Stimulated activated CD4-positive, alpha-beta T cell treated with anti-CD3 and anti-CD28 coated beads, Interleukin-2, amount 100 ng/mL, for 24 hours (primary cell): Measurements from ENCODE around the gene PIP4K2B.
A peak's percentile ranks its signal among the peaks of the same experiment; 100 is the strongest.
"Not testable (repeated sequence)": the region's sequence is repeated elsewhere in the genome, so short reads cannot be mapped to it uniquely, and the experiment has no call there.

ENCODE experiments used
- DNase-seq, 2 donors: peaks; one replicate each; pipeline ENCODE4 v3.0.0-alpha.2; 2020

Gene PIP4K2B

DNA sequence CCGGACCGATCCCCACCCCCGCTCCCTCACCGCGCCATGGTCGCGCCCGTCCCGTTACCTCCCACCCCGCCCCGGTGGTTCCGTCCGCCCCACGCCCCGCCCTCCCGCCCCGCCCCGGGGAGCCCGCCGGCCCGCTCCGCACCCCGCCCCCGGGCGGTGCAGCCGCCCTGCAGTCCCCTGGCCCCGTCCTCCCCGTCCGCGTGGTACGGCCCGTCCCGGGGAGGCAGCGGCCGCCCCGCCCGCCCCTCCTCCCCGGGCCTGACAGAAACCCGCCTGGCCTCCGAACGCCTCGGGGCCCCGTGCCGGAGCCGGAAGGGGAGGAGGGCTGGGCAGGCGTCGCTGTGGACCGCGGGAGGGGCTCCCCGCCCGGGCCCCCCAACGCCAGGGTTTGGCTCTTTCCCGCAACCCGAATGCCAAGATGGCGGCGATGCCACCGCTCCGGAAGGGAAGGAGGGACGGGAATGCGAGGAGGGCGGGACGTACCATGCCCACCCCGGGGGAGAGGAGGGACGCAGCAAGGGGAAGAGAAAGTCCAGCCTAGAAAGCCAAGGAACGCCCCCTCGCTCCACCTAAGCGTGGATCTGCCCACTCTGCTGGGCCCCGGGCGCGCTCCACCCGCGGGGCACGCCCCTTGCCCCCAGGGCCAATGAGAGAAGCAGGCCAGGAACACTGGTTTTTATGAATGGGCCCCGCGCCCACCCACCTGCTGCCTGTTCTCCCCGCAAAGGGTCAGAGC lies at the start of gene PIP4K2B:
TSS of gene PIP4K2B (minus strand) at position 56 of the 736 bp plus-strand sequence. CDS start 132 bp downstream, outside the sequence.
- peak; percentile 85 to 91 for DNase-seq

DNA sequence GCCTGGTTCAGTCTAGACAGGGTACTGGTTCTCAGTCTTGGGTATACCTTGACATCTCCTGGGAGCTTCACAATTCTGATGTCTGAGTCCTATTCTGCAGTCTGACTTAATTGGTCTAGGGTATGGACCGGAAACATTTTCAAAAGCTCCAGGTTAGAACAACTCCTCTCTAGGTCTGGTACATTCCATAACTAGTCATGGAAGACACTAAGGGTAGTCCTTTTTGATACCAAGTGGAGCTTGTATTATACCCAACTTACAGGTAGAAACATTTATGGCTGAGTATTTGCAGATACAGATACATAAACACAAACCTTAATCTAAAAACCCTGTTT lies 49.2 kb upstream of the PIP4K2B start:
- no peak for DNase-seq

DNA sequence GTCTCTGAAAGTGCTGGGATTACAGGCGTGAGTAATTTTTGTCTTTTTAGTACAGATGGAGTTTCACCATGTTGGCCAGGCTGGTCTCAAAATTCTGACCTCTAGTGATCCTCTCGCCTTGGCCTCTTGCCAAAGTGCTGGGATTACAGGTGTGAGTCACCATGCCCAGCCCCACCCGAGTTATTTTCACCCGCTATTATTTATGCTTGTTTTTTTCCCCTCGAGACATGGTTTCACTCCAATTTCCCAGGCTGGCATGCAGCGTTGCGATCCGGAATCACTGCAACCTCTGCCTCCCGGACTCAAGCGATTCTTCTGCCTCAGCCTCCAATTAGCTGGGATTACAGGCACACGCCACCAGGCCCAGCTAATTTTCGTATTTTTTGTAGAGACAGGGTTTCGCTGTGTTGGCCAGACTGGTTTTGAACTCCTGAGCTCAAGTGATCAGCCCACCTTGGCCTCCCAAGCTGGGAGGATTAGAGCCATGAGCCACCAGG lies 45.0 kb upstream of the PIP4K2B start:
- DNase-seq, result no peak

DNA sequence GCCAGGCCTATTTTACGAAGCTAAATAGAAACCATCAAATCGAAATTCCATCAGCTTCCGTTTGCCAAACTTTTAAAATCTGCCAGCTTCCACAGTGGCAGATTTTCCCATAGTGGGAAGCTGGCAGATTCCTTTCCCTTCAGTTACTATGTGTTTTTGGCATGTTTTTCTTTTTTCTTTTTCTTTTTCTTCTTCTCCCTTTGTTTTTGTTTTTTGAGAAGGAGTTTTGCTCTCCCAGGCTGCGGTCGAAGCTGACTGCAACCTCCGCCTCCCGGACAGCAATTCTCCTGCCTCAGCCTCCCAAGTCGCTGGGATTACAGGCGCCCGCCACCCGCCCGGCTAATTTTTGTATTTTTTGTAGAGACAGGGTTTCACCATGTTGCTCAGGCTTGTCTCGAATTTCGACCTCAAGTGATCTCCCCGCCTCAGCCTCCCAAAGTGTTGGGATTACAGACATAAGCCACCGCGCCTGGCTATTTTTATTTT lies 26.4 kb upstream of the PIP4K2B start:
- DNase-seq, result no peak

DNA sequence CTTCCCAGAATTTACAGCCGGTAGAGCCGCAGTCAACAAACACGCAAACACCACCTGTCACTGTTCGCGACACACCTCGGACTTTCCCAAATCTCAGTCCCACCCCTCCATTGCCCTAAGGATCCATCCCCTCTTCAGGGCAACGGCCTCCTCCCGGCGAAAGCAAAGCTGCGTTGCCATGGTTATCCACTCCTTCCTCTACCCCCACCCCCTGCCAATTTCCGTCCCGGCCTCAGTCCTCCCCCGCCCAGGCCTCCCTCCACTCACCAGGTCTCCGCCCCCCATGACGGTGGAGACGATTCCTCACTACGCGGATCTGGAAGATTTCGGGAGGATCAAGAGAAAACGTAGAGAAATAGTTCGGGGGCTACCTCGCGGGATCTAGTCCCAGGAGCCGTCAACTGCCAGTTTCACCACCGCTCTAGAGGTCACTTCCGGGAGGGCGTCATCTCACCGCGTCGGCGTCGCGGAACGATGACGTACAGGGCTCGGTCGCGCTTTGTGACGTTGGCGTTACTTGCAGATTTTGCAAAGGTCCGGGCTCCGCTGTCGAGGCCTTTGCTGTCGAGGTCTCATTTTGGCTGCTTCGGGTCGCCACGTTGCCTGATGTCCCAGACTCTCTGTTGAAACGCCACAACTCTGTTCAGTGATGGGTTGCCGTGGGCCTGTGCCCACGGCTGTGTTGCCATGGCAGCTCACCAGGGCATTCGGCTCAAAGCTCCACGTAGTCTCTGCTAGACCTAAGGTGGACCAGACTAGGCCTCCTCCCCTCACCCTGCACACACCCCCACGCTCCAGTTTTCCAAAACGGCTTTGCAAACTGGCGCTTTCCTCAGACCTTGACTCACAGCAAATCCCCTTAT lies 25.8 kb upstream of the PIP4K2B start, which contains the start of gene CWC25:
TSS of gene CWC25 (minus strand) at position 423 of the 863 bp plus-strand sequence. CDS start at position 285, 138 bp downstream.
- peak; percentile 96 to 97 for DNase-seq

DNA sequence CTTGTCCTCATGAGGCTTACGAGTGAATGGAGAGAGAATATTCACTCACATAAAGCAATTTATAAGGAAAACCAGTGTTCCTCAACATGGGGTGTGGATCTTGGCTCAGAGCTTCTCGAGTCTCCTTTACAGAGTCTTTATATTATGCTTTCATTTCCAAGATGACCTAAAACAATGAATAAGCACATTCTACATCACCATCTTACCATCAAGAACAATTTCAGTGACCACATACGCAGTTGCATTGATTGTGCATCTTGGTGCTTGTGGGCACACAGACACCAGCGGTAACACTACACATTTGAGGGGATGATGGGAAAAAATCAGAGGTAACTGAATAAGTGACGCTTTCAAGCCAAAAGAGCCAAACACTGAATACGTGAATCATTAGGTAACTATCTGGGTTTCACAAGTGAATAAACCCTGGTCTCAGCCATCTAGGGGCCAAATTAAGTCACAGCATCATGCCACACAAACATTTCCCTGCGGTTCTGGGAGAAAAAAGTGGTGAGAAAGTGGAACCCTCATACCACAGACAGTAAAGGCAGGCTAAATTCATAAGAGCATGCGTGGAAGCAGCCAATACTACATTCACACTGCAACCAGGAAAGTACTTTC lies 16.3 kb upstream of the PIP4K2B start:
- peak in 1 of 2 donors; percentile 36 for DNase-seq

DNA sequence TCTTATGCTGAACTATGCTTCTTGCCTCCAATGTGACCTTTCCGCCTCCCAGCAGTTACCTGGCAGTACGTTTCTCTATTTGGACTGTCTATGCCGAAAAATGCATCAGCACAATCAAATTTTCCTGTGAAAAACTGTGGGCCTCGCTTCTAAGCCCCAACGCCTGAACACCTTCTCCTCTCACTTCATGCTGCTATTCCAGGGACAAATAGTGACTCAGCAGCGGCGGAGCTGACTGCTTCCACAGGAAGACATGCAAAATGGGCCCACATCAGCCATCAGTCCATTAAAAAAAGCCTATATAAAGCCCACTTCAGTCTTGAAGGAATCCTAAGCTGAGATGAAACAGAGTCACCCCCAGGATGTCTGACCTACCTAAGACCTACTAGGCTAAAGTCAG lies 10.5 kb upstream of the PIP4K2B start:
- DNase-seq, result no peak

DNA sequence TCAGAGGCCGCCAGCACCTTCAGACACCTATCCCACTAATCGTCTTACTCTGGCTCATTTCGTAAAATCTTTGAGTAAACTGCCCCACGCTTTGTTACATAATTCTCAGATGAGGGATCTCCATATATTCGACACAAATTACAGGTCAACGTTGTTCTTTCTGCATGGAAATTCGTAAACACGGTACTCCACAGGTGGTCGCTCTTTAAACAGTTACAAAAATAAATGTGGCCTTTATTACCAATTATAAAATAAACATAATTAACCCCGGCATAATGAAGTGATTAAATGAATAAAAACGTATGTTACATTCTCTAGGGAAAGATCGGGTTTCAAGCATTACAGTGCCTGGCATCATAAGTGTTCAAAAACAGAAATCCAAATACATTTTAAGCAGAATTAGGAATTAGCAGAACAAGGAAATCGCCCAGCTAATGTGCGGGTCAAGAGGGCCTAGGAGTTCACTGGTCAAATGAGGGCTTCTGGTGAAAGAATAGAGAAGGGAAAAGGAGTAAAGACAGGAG lies 943 bp upstream of the PIP4K2B start:
- no peak for DNase-seq

DNA sequence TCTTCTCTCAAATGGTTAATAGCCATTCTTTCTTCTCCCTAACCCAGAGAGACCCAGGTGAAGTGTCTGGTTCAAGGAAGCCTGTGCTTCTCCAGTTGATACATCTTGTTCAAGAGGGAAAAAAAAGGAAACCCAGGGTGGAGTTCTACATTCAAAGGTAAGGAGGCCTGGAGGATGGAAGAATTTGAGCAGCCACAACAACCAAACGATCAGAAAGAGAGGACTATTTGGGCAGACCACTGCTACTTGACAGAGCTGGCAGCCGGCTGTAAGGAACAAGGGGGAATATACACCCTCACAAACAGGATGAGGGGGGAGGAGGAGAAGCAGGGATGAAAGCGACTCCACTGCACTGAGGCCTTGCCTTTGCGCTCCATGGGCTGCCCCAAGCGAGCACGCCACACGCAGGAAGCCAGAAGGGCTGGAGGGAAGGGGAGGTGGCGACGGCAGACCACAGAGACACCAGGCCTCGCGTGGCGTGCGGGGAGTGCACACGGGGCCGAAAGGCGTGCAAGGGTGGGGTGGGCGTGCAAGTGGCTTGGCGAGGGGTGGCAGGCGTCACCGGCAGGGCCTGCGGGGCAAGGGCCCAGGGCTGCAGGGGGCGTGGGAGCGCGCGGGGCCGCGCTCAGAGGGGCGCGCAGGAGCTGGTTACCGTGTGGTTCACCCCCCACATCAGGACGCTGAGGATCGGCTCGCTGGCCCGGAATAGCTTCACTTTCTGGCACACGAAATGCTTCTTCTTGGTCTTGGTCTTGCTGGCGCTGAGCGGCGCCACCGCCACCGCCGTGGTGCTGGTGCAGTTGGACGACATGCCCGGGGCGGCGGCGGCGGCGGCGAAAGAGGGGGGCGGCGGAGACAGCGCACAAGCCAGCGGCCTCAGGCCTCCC lies 499 bp downstream of the PIP4K2B start:
- DNase-seq, result peak; percentile 55 to 58

DNA sequence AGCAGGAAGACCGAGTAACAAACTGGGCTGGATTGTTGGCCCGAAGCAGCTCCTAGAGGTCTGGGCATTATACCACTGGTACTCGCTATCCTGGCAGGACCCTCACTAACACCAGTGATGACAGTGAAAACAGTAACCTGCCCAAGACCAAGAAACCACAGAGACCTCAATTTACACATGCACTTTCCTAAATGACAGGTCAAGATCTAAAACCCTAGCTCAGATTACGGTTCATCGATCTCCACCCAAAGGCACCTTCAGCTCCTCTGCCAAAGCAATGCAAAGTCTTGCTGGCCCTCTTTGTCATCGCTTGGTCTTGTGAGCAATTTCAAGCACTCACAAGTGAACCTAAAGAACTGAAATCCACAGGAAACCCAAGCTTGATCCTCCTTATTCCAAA lies 1.5 kb downstream of the PIP4K2B start:
- DNase-seq, result no peak

DNA sequence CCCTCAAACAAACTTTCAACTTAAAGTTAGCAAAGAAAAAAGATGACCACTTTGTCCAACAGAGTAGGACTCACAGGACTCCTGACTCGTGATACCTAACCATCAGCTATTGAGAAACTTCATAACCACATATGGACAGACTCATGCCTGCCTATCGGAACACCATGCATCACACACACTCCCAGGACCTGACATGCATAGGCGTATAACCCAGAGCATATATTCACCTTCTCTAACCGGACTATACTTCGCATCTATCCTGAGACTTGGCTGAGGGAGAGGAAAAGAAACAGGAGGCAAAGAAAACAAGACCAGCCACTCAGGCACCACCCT lies 2.2 kb downstream of the PIP4K2B start:
- no peak for DNase-seq

DNA sequence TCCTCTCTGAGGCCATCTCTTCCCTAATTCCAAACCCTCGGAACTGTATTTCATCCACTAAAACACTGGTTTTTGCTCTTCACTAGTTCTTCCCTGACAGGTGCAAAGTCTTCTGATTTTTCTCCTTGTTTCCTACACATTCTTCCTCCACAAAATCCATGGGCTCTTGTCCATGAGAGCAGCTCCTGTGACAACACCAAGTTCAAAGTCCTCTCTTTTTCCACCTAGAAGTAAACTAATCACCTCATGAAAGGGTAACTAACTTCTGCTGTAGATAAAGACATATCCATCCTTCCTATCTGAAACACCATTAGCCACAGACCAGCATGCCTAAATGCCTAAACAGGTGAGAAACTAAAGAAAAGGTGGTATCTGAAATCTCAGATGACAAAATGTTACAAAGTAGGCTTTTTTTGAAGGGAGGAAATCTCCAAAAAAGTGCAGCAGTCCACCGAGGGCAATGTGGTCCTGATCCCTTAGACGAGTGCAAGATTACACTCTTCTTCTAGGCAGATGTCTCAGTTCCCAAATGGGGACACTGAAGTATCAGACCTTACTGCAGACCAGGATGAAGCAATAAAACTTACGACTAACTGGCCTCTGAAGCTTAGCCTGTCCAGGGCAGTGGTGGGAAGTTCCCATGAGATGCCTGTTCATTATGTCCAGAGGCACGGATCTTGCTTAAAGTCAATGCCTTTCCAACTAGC lies 2.8 kb downstream of the PIP4K2B start:
- DNase-seq, result no peak

DNA sequence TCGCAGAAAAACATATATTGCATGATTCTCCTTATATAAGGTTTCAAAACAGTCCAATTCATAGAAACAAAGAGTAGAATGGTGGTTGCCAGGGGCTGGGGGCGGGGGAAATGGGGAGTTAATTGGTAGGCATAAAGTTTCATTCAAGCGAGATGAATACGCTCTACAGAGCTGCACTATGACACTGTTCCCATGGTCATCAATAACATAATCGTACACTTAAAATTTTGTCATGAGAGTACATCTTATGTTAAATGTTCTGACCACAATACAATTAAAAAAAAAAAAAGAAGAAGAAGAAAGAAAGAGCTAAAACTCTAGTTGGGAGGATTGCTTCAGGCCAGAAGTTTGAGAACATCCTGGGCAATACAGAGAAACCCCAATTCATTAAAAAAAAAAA lies 5.1 kb downstream of the PIP4K2B start:
- DNase-seq, result no peak

DNA sequence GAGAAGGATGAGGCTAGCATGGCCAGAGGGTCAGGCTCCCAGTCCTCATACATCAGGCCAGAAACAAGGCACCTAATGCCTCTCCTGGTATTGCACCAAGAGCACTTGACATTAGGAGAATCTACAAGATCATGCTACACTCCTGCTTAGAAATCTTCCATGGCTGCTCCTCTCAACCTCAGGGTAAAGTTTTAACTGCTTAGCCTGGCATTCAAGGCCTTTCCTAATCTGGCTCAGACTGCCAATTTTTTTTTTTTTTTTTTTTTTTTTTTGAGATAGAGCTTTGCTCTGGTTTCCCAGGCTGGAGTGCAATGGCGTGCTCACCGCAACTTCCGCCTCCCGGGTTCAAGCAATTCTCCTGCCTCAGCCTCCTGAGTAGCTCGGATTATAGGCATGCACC lies 8.2 kb downstream of the PIP4K2B start:
- no peak for DNase-seq

DNA sequence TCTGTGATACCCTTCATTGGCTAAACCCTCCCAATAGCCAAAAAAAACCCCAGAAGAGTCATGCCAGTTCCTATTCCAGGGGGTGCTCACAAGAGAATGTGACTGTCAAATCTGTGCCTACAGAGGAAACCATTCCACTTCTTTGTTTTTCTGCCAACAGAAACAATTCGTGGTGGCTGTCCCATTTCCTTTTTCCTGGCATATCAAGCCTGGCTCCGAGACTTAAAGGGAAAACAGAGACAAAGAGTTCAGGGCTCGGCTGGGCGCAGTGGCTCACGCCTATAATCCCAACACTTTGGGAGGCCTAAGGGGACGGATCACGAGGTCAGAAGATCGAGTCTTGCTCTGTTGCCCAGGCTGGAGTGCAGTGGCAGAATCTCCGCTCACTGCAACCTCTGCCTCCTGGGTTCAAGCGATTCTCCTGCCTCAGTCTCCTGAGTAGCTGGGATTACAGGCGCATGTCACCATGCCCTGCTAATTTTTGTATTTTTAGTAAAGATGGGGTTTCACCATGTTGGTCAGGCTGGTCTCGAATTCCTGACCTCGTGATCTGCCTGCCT lies 9.1 kb downstream of the PIP4K2B start:
- DNase-seq, result not testable (repeated sequence)

DNA sequence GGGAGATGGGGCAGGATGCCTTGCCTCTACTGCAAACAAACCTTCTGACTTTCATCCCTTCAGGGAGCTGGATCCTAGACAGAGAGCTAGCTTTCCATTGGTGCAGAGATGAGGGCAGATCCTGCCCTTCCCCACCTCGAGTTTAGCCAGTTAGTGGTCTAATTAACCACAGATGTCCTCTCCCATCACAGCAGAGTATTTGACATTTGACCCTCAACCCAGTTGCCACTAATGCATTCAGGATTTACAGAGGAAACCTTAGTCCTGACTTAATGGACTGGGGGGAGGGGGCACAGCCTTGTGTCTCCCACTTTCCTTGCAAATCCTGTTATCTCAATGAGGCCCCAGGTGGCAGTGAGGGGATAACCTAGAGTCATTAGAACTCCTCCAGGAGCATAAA lies 10.2 kb downstream of the PIP4K2B start:
- no peak for DNase-seq

DNA sequence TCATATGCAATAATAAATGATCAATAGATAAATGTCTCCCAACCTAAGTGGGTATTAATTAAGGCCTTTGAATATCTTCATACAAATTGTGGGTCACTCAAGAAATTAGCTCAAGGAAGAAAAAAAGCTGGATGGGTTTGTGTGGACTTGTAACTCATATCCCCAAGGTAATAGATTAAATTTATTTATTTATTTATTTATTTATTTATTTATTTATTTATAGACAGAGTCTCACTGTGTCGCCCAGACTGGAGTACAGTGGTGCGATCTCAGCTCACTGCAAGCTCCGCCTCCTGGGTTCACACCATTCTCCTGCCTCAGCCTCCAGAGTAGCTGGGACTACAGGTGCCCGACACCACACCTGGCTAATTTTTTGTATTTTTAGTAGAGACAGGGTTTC lies 11.4 kb downstream of the PIP4K2B start:
- not testable (repeated sequence) for DNase-seq

DNA sequence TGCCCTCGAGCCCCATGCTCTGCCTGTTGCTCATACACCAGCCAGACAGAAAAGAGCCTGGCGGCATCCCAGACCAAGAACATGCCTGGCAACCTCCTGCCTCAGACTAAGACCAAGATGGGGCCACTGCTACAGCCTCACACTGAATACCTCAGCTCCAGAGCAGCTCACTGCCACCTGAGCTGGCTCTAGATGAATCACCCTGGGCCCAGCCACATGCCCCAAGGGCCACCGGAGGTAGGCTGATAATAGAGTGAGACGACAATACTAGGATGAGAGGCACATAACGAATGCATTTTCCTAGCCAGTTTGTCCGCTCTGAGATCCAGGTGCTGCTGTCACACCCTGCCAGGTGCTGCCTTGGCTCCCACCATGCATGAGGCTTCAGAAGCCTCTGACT lies 13.0 kb downstream of the PIP4K2B start:
- no peak for DNase-seq

DNA sequence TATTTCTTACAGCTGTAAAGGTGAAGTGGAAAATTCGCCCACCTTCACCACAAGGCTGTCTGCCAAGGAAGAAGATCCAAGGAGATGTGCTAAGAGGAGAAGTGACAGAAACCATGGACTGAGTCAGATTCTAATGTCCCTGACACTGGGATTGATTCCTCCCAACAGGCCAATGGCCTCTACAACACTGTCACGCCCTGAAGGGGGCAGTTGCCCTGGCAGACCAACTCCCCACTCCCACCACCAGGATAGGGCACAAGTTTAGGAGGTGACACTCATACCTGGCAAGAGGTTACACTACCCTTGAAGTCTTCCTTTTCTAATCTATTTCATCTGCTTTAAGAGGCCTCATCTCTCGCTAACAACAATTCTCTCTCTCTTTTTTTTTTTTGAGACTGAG lies 16.1 kb downstream of the PIP4K2B start:
- no peak for DNase-seq

DNA sequence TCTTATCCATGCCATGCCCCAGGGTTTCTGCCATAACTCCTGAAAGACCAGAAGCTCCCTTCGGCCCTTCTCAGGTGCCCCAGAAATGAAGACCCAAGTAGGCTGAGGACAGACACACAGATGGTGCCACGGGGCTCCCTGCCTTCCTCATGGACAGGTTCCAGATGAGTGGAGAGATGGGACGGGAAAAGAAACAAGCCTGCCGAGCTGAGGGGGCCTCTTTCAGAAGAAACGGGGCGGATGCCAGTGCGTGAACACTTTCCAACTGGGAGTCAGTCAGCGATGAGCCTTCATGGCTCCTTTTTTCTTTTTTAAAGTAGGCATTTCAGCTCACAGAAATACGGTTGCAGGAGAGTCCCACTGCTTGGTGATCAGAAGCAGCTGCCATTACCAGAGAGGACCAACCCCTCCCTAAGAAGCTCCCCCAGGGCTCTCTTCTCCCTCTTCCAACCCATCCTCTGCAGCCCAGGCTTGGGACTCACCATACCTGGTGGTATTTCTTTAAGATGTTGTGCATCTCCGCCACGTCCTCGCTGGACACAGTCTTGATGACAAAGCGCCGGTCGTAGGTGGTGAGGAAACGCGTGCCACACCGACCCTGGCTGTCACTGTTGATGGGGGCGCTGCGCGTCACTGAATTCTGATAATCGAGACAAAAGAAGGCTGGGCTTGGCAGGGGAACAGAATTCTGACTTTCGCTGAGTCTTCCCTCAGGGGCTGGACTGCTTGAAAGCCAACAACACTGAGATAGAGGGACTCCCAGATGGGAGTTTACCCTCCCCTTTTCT lies 19.2 kb downstream of the PIP4K2B start:
- DNase-seq, result no peak
